NOMO-1 treated with DMSO at 0.1 percent for 48 hours (cell line): Measurements from ENCODE around the gene FBL.
"Not testable (repeated sequence)": the region's sequence is repeated elsewhere in the genome, so short reads cannot be mapped to it uniquely, and the experiment has no call there.

Experiments
- DNase-seq: peaks from one replicate; lab custom pipeline; 2025; ENCODE audit not compliant: unreplicated experiment; lab: John Stamatoyannopoulos, UW

Gene FBL

GRCh38 chr19:39877488-39877887 is 31.3 kb upstream of the FBL start:
- not testable (repeated sequence) for DNase-seq

- not testable (repeated sequence) for DNase-seq
These were observed 30.3 kb upstream of the FBL start for GRCh38 chr19:39876486-39876885.

- not testable (repeated sequence) for DNase-seq
These were observed 29.3 kb upstream of the FBL start for GRCh38 chr19:39875401-39875864.

- DNase-seq = no peak
These were observed 28.2 kb upstream of the FBL start for GRCh38 chr19:39874404-39874803.

GRCh38 chr19:39873385-39873784 is 27.2 kb upstream of the FBL start:
- DNase-seq = no peak

GRCh38 chr19:39871886-39872866 is 26.0 kb upstream of the FBL start:
- DNase-seq = no peak

- DNase-seq = no peak
These were observed 25.2 kb upstream of the FBL start for GRCh38 chr19:39871362-39871761.

- DNase-seq = no peak
These were observed 24.2 kb upstream of the FBL start for GRCh38 chr19:39870171-39870971.

- DNase-seq = no peak
These were observed 21.8 kb upstream of the FBL start for GRCh38 chr19:39867952-39868351.

- no peak for DNase-seq
These were observed 21.0 kb upstream of the FBL start for GRCh38 chr19:39867133-39867532.

- no peak for DNase-seq
These were observed 19.8 kb upstream of the FBL start for GRCh38 chr19:39865953-39866352.

- DNase-seq = no peak
These were observed 19.0 kb upstream of the FBL start for GRCh38 chr19:39865186-39865585.

- DNase-seq = peak; percentile 9
These were observed 17.9 kb upstream of the FBL start for GRCh38 chr19:39864118-39864517.

- no peak for DNase-seq
These were observed 12.4 kb upstream of the FBL start for GRCh38 chr19:39858541-39858940.

GRCh38 chr19:39852882-39853281 is 6.7 kb upstream of the FBL start:
- DNase-seq = no peak

GRCh38 chr19:39850892-39851291 is 4.7 kb upstream of the FBL start:
- no peak for DNase-seq

GRCh38 chr19:39848392-39848791 is 2.2 kb upstream of the FBL start:
- DNase-seq = no peak

GRCh38 chr19:39847525-39847924 is 1.3 kb upstream of the FBL start:
- no peak for DNase-seq

GRCh38 chr19:39846678-39847486 is 703 bp upstream of the FBL start:
- no peak for DNase-seq

- no peak for DNase-seq
These were observed 621 bp downstream of the FBL start for GRCh38 chr19:39845584-39845932.

GRCh38 chr19:39845172-39845571 is 1.0 kb downstream of the FBL start:
- DNase-seq = peak; percentile 11
